Measurements from ENCODE around the gene AP2A2. TPM values are rescaled to one million over a fixed set of nuclear protein-coding genes. Genes with fewer than 3 reads are reported as not detected.
"Not testable (repeated sequence)": the region's sequence is repeated elsewhere in the genome, so short reads cannot be mapped to it uniquely, and the experiment has no call there.

AP2A2 gene
- total RNA-seq, 6 experiments from 2014 or later, result 65.4 to 73.4 (median 70.9) TPM

GRCh38 chr11:1013631-1013935 lies 87.9 kb downstream of the AP2A2 start:
- peaks cover 29% of the 10 kb centered on the region for H3K36me3 Mint-ChIP-seq (ENCODE audit: low read depth)
- H3K27me3 Mint-ChIP-seq (ENCODE audit: insufficient read depth), result peaks cover 5% of the 10 kb centered on the region
- H3K9me3 Mint-ChIP-seq, result peaks cover 19% of the 10 kb centered on the region
- H3K4me1 Mint-ChIP-seq (ENCODE audit: low read depth), result no peaks in the 10 kb centered on the region
- H3K27ac Mint-ChIP-seq, result no peak overlapping the region
- TF ChIP-seq, protein P1, sequence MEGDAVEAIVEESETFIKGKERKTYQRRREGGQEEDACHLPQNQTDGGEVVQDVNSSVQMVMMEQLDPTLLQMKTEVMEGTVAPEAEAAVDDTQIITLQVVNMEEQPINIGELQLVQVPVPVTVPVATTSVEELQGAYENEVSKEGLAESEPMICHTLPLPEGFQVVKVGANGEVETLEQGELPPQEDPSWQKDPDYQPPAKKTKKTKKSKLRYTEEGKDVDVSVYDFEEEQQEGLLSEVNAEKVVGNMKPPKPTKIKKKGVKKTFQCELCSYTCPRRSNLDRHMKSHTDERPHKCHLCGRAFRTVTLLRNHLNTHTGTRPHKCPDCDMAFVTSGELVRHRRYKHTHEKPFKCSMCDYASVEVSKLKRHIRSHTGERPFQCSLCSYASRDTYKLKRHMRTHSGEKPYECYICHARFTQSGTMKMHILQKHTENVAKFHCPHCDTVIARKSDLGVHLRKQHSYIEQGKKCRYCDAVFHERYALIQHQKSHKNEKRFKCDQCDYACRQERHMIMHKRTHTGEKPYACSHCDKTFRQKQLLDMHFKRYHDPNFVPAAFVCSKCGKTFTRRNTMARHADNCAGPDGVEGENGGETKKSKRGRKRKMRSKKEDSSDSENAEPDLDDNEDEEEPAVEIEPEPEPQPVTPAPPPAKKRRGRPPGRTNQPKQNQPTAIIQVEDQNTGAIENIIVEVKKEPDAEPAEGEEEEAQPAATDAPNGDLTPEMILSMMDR (IDR thresholded peaks at IDR 0.05), result no peak
- H3K4me3 Mint-ChIP-seq, result no peak overlapping the region
- DNase-seq, result no peak

DNA sequence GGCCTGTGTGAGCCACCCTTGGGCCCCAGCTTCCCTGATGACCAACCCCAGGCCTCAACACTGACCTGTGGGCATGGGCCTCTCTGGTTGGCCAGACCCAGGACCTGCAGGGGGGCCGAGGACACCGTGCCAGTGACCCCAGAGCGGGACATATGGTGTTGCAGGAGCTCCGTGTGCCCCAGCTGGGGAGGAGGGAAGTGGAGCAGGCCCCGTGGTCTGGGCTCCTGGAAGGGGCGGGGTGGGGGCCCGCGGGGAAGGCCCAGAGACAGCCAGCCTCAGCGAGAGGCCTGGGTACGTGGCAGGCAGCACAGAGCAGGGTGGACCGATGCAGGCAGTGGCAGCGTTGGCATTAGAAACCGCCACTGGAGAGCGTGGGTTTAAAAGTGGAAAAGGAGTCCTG lies 88.6 kb downstream of the AP2A2 start:
- DNase-seq, result no peak
- Mint-ChIP-seq H3K27ac (no peak overlapping the region), H3K36me3 (ENCODE audit: low read depth) (peaks cover 29% of the 10 kb centered on the region), H3K4me1 (ENCODE audit: low read depth) (no peaks in the 10 kb centered on the region), H3K9me3 (peaks cover 19% of the 10 kb centered on the region), H3K4me3 (no peak overlapping the region), H3K27me3 (ENCODE audit: insufficient read depth) (peaks cover 5% of the 10 kb centered on the region)
- TF ChIP-seq, protein P1 (IDR thresholded peaks at IDR 0.05), result no peak

- TF ChIP-seq, protein P1 (IDR thresholded peaks at IDR 0.05), result no peak
- no peaks in the 10 kb centered on the region for H3K4me1 Mint-ChIP-seq (ENCODE audit: low read depth)
- H3K36me3 Mint-ChIP-seq (ENCODE audit: low read depth), result peaks cover 29% of the 10 kb centered on the region
- DNase-seq, result no peak
- H3K4me3 Mint-ChIP-seq, result no peak overlapping the region
- peaks cover 19% of the 10 kb centered on the region for H3K9me3 Mint-ChIP-seq
- no peak overlapping the region for H3K27ac Mint-ChIP-seq
- peaks cover 3% of the 10 kb centered on the region for H3K27me3 Mint-ChIP-seq (ENCODE audit: insufficient read depth)
Measured at GRCh38 chr11:1015064-1015463, 89.4 kb downstream of the AP2A2 start.

- no peak for DNase-seq
- peaks cover 22% of the 10 kb centered on the region for H3K36me3 Mint-ChIP-seq (ENCODE audit: low read depth)
- H3K4me1 Mint-ChIP-seq (ENCODE audit: low read depth), result no peaks in the 10 kb centered on the region
- peaks cover 3% of the 10 kb centered on the region for H3K27me3 Mint-ChIP-seq (ENCODE audit: insufficient read depth)
- no peak overlapping the region for H3K27ac Mint-ChIP-seq
- TF ChIP-seq, protein P1 (IDR thresholded peaks at IDR 0.05), result no peak
- peaks cover 19% of the 10 kb centered on the region for H3K9me3 Mint-ChIP-seq
- no peak overlapping the region for H3K4me3 Mint-ChIP-seq
Measured at GRCh38 chr11:1015826-1016545, 90.3 kb downstream of the AP2A2 start.

GRCh38 chr11:1016610-1017126 lies 91.0 kb downstream of the AP2A2 start:
- not testable (repeated sequence) for H3K4me3 Mint-ChIP-seq; H3K27me3 Mint-ChIP-seq (ENCODE audit: insufficient read depth); H3K27ac Mint-ChIP-seq; H3K4me1 Mint-ChIP-seq (ENCODE audit: low read depth)
- DNase-seq, result peak; percentile 2
- Mint-ChIP-seq H3K9me3 (peaks cover 19% of the 10 kb centered on the region), H3K36me3 (ENCODE audit: low read depth) (peaks cover 22% of the 10 kb centered on the region)

DNA sequence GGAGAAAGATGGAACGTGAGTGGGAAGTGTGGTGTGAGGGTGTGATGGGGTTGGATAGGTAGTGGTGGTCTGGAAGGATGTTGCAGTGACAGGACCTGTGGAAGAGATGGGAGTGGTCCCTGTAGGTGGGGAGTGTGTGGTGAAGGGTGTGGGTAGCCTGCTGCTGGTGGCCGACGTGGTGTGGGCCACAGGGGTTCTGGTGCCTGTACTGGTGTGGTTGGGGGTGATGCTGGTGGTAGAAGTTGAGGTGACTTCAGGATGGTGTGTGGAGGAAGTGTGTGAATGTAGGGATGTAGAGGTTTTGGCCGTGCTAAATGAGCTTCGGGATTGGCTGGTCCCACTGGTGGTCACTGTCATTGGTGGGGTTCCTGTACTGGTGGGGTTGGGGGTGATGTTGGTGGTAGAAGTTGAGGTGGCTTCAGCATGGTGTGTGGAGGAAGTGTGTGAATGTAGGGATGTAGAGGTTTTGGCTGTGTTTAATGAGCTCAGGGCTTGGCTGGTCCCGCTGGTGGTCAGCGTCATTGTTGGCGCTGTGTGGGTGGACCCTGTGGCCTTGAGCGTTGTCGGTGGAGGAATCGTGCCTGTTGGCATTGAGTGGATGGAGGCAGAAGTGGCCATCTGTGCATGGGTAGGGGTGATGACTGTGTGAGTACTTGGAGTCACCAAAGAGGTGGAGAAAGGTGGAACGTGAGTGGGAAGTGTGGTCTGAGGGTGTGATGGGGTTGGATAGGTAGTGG lies 91.8 kb downstream of the AP2A2 start:
- Mint-ChIP-seq H3K9me3 (peaks cover 19% of the 10 kb centered on the region), H3K36me3 (ENCODE audit: low read depth) (peaks cover 22% of the 10 kb centered on the region), H3K4me3 (no peak overlapping the region), H3K27me3 (ENCODE audit: insufficient read depth) (peaks cover 3% of the 10 kb centered on the region), H3K27ac (no peak overlapping the region), H3K4me1 (ENCODE audit: low read depth) (no peaks in the 10 kb centered on the region)
- DNase-seq, result peak; percentile 3
- TF ChIP-seq, protein P1 (IDR thresholded peaks at IDR 0.05), result no peak

Data from HFFc6 (cell line).